ENCODE results near the gene CAST.
A peak's percentile ranks its signal among the peaks of the same experiment; 100 is the strongest.
"Not testable (repeated sequence)": the region's sequence is repeated elsewhere in the genome, so short reads cannot be mapped to it uniquely, and the experiment has no call there.

Gene CAST

DNA sequence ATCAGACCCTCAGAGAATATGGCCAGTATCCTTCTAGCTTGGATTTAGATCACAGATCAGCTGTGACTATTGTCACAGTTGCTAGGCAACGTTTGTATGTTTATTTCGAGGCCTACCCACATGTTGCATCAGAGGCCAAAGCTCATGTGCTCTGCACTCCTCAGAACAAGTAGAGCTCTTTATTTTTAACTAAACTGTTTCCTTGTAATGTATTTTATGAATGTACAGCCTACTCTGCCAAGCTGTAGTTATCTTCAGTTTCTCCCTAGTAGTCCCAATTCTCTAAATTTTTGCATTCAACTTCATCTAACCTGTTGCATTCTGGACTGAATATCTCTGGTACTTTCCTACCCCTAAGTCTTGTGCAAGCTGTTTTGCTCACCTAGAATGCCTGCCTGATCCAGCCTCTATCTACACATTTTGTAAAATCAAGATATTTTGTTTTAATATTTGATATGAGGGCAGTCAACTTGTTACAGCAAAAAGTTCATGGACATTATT is 52.8 kb downstream of the CAST start:
- DNase-seq (ENCODE audit: low spot score), result no peak

GRCh38 chr5:96716007-96716406 is 53.8 kb downstream of the CAST start:
- no peak for DNase-seq (ENCODE audit: low spot score)

- no peak for DNase-seq (ENCODE audit: low spot score)
Observed at GRCh38 chr5:96716716-96717115, 54.5 kb downstream of the CAST start.

- no peak for DNase-seq (ENCODE audit: low spot score)
Observed at GRCh38 chr5:96717874-96718273, 55.7 kb downstream of the CAST start.

DNA sequence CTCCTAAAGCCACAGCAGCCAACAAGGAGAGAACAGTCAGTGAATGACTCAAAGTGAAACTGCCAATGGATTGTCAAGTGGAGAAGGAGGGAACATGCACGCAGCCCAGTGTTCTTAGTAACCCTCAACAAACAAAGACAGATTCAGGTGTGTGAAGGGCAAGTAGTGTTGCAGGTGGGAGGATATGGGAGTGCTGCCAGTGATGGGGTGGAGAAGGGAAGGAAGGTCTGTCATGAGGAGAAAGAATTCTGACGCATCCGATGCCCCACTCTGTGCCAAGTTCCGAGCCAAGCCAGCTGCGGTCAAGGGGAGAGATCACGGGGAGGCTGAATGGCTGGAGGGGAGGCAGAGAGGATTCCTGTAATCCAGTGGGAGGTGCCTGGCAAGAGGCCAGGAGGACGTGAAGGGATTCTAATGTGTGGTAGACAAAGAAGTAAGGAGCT is 56.5 kb downstream of the CAST start:
- DNase-seq (ENCODE audit: low spot score), result peak; percentile 22

GRCh38 chr5:96720408-96720807 is 58.2 kb downstream of the CAST start:
- DNase-seq (ENCODE audit: low spot score), result no peak

DNA sequence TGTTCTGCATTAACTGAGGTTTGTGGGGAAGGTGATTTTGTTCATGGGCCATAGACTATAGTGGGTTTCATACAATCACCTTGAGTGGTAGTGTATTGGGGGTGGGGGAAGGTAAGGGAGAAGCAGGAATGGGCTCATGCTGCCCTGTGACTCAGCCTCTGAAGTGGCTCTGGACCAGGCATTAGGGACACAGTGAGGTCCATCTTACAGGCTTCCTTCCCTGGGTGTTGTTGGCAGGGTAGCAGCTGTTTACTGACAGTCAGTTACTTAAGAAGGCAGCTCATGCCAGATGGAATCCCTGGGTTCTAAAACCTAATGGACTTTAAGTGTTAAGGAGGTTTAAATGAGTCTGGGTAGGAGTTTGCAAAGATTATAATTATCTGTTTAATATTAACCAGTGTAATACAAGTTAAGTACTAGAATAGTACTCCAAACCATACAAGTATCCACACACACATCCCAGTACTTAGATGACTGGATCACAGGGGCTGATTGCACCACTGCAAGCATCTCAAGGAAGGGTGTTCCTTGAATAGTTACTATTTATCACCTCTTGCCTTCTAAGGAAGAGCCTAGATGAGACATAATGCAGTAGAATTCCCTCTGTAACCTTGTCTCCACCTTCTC is 59.3 kb downstream of the CAST start:
- no peak for DNase-seq (ENCODE audit: low spot score)

GRCh38 chr5:96725257-96725656 is 63.1 kb downstream of the CAST start:
- DNase-seq (ENCODE audit: low spot score), result no peak

DNA sequence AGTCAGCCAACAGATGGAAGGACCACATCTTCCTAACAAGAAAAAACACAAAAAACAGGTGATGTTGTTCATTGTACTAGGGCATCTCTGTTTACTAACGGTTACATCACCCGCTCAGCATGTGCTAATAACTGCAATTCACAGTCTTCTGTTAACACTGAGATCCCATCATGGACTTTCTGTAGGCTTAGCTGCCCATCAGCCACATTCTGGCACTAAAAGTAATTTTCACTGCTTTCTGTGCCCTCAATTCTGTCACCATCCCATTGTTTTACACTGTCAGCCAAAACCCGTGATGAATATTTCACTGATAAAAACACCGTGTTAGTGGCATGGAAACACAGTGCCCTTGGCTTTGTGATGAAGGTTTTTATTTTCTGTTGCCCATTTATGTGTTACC is 64.6 kb downstream of the CAST start:
- DNase-seq (ENCODE audit: low spot score), result no peak

DNA sequence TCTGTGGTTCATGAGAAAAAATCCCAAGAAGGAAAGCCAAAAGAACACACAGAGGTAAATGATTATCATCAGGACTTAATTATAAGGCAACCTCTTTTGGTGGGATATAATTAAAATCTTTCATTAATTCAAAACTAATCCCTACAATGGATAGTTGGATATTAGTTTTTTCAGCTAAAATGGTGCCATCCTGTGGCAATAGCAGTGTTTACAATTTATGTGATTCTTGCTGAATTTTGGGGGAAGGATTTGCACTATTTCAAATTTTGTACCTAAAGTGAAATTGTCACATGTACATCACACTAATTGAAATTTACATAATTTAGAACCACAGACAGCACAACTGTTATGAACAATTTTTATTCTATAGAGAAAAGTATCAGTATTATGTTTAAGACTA is 67.0 kb downstream of the CAST start:
- no peak for DNase-seq (ENCODE audit: low spot score)

GRCh38 chr5:96730586-96730985 is 68.4 kb downstream of the CAST start:
- no peak for DNase-seq (ENCODE audit: low spot score)

GRCh38 chr5:96733771-96734500 is 71.8 kb downstream of the CAST start:
- DNase-seq (ENCODE audit: low spot score), result no peak

- DNase-seq (ENCODE audit: low spot score), result no peak
Observed at GRCh38 chr5:96734871-96735325, 72.7 kb downstream of the CAST start.

GRCh38 chr5:96736937-96737336 is 74.8 kb downstream of the CAST start:
- no peak for DNase-seq (ENCODE audit: low spot score)

DNA sequence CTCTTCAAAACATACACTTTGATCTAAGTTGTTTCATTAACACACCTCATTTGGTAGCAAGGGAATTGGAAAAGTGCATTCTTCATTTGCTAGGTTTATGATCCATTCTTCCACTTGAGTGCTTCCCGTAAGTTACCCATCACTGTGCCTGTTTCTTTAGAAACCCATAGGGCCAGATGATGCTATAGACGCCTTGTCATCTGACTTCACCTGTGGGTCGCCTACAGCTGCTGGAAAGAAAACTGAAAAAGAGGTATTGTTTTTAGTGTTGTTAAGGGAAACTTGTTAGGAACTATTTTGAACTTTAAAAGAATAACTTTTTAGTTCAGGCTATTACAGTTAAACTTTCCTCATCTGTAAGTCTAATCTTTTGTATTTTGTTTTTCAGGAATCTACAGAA is 78.9 kb downstream of the CAST start:
- DNase-seq (ENCODE audit: low spot score), result no peak

DNA sequence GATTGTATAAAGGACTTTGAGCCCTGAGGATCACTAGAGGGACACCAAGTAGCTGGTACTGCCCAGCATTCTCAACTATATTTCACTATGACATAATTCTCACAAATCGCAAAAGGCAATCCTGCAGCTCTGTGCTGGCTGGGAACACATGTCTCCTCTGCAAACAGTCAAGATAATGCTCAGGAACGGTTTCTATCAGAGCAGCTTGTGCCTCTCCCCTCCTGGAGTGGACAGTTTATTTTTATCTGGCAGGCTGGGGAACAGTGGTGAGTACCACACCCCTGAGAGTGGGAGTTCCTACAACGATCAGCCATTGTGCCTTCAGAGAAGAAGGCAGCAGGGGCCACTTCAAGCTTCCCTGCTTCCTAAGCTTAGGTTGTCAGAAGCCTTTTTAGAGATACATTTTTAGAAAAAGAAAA is 79.7 kb downstream of the CAST start:
- DNase-seq (ENCODE audit: low spot score), result no peak

- DNase-seq (ENCODE audit: low spot score), result no peak
Observed at GRCh38 chr5:96742538-96742937, 80.4 kb downstream of the CAST start.

DNA sequence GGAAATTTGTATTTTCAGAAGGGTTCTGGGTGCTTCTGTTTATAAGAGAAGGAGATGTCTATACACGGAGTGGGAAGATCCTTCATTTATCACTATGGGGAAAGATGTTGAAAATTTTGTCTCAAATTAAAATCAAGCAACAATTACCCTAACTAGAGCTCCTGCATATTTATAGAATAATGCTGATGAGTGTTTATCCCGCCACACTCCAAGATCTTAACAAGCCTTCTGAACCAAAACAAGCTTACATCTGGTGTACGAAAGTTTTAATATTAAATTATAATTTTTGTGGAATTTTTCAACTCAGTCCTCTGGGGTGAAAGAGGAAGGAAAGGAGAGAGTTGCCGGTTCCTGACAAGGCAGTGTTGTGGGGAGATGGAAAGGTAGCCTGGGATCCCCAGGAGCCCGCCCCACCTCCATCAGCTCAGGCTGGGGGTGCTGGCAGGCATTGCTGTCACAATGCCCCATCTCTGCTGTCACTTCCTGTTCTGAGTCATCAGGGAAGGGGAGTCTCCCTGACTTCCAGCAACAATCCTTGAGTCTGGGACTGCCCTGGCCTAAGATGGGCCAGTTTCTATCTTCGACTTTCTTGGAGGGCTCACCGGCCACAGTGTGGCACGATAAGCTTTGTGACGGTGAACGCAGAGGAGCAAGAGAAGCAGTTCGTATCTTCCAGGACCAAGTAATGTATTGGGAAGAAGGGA is 81.0 kb downstream of the CAST start:
- no peak for DNase-seq (ENCODE audit: low spot score)

- no peak for DNase-seq (ENCODE audit: low spot score)
Observed at GRCh38 chr5:96743805-96744204, 81.6 kb downstream of the CAST start.

GRCh38 chr5:96744218-96744617 is 82.0 kb downstream of the CAST start:
- not testable (repeated sequence) for DNase-seq (ENCODE audit: low spot score)

DNA sequence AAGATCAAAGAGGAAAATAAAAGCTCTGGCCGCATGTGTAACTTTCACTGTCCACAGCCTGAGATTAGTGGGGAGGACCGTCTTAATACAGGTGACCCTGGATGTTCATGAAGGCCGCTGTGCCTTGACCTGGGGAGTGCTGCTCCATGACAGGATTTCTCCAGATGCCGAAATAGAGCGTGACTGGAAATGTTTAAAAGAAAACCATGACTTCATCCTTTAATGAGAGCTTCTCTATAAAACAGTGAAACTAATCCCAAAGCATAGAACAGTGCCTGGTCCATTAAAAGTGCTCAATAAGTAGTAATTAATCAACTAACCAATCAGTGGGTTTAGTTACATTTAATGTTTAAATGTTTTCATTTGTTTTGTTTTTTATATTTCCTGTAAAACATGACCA is 82.8 kb downstream of the CAST start:
- DNase-seq (ENCODE audit: low spot score), result no peak

- DNase-seq (ENCODE audit: low spot score), result no peak
Observed at GRCh38 chr5:96745844-96746531, 83.8 kb downstream of the CAST start.

Data from COLO829 (cell line).